Keratinocyte (primary cell): ENCODE data around the gene DNAJC19.

Experiments
- EZH2 ChIP-seq: IDR thresholded peaks from one replicate; pipeline ENCODE4 v1.6.1; 2012; ENCODE audit warnings: inconsistent platforms, mild to moderate bottlenecking, low read length, moderate library complexity
- TF ChIP-seq, protein P1 (sequence below), 3 experiments: IDR thresholded peaks in 1 of 3; conservative IDR thresholded peaks in 1 of 3; optimal IDR thresholded peaks in 1 of 3; 2 replicates in 2 of 3; 3 replicates in 1 of 3; pipeline versions ENCODE3 to v1.5.1; 2011; ENCODE audit warnings: low read length in 3 of 3, mild to moderate bottlenecking in 3 of 3, moderate library complexity in 2 of 3, control low read depth in 1 of 3, inconsistent platforms in 1 of 3; ENCODE audit not compliant: insufficient read depth in 2 of 3; ENCODE audit errors: extremely low read depth in 1 of 3

GRCh38 chr3:180979961-180980360 is 9.6 kb downstream of the DNAJC19 start:
- TF ChIP-seq, protein P1, sequence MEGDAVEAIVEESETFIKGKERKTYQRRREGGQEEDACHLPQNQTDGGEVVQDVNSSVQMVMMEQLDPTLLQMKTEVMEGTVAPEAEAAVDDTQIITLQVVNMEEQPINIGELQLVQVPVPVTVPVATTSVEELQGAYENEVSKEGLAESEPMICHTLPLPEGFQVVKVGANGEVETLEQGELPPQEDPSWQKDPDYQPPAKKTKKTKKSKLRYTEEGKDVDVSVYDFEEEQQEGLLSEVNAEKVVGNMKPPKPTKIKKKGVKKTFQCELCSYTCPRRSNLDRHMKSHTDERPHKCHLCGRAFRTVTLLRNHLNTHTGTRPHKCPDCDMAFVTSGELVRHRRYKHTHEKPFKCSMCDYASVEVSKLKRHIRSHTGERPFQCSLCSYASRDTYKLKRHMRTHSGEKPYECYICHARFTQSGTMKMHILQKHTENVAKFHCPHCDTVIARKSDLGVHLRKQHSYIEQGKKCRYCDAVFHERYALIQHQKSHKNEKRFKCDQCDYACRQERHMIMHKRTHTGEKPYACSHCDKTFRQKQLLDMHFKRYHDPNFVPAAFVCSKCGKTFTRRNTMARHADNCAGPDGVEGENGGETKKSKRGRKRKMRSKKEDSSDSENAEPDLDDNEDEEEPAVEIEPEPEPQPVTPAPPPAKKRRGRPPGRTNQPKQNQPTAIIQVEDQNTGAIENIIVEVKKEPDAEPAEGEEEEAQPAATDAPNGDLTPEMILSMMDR (optimal IDR thresholded peaks at IDR 0.05 in 1 of 3, IDR thresholded peaks at IDR 0.05 in 1 of 3, conservative IDR thresholded peaks at IDR 0.05 in 1 of 3; ENCODE audit: extremely low read depth in 1 of 3, insufficient read depth in 2 of 3, low read length in 3 of 3): no peak
- no peak for TF ChIP-seq EZH2
